OCI-LY1 (cell line): ENCODE results near the gene SMIM30.

Source experiments
- EZH2 ChIP-seq: fragments of 200-600 bp; sonication (generic), shearing (Covaris generic); IDR thresholded peaks from 2 replicates; pipeline ENCODE4 v1.8.0; 2017; ENCODE audit warnings: borderline replicate concordance, mixed run types, mild to moderate bottlenecking, antibody characterized with exemption, low read length, moderate library complexity, mixed read lengths
- TF ChIP-seq, protein P1 (sequence below): fragments of 200-600 bp; sonication (generic), shearing (Covaris generic); IDR thresholded peaks from 2 replicates; pipeline ENCODE4 v1.5.1; 2017; ENCODE audit warnings: mild to moderate bottlenecking, antibody characterized with exemption, low read length, moderate library complexity, mixed read lengths

DNA sequence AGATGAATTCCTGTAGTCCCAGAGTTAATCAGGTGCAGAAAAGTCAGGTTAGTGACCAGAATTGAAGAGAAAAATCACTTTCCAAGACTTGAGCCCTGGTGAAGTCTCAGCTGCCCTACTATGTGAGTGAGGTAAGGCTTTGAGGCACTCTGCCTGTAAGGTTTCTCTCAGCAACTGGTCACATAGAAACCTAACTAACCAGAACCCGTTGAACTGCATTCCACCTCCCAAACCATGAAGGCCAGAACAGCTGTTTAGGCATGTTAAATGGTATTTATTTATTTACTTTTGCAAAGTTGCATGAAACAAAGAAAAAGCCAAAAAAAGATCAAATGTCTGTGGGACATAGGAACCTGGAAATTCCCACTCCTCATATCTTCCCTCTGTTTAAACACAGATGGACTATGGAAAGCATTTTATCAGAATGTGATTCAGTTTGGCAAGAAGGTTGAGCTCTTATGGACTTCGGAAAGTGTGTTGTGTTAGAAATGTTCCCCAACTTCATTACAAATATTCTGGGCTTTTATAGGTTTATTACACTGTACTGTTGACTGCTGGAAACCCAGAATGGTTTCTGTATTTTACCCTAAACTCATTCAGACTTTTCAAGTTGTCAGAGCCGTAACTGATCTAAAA lies 19.0 kb downstream of the SMIM30 start:
- TF ChIP-seq, protein P1, sequence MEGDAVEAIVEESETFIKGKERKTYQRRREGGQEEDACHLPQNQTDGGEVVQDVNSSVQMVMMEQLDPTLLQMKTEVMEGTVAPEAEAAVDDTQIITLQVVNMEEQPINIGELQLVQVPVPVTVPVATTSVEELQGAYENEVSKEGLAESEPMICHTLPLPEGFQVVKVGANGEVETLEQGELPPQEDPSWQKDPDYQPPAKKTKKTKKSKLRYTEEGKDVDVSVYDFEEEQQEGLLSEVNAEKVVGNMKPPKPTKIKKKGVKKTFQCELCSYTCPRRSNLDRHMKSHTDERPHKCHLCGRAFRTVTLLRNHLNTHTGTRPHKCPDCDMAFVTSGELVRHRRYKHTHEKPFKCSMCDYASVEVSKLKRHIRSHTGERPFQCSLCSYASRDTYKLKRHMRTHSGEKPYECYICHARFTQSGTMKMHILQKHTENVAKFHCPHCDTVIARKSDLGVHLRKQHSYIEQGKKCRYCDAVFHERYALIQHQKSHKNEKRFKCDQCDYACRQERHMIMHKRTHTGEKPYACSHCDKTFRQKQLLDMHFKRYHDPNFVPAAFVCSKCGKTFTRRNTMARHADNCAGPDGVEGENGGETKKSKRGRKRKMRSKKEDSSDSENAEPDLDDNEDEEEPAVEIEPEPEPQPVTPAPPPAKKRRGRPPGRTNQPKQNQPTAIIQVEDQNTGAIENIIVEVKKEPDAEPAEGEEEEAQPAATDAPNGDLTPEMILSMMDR = no peak
- TF ChIP-seq EZH2 = no peak
